Stimulated activated CD4-positive, alpha-beta T cell treated with anti-CD3 and anti-CD28 coated beads, Interleukin-15, amount 100 ng/mL, for 48 hours (primary cell): ENCODE data around the gene C1QTNF7.

Source experiments
- DNase-seq, 2 donors: peaks; one replicate each; pipeline ENCODE4 v3.0.0-alpha.2; 2020; ENCODE audit warnings: low read depth in 2 of 2

Gene C1QTNF7

DNA sequence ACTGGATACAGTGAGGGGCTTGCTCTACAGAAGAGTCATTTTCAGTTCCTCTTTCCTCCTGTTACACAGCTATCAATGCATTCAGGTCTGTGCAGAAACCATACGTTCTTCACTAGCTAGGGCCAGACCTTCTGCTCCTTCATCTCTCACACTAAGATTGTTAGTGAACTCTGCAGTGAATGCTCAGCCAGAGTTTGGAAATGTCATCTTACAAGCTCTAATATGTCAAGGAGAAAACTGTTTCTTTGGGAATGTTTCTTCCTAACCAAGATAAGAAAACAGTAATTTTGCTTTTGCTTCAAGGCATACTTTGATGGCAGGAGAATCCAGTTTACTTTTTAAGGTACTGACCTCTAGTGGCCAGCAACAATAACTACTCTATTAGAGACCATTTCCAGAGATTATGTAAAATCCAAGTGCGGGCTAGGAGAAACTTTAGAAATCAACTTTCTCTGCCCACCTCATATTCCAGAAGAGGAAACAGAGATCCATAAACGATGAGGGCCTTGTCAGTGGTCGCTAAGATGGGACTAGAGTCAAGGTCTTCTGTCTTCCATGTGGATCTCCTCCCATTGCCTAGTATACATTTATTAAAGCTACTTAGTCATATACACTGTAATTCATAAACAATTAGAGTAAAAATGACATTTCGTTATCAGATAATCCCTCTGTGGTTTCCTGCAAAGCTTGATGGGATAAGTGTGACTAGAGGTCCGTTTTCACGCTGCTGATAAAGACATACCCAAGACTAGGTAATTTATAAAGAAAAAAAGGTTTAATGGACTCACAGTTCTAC, 29.8 kb downstream of the C1QTNF7 start:
- no peak for DNase-seq

DNA sequence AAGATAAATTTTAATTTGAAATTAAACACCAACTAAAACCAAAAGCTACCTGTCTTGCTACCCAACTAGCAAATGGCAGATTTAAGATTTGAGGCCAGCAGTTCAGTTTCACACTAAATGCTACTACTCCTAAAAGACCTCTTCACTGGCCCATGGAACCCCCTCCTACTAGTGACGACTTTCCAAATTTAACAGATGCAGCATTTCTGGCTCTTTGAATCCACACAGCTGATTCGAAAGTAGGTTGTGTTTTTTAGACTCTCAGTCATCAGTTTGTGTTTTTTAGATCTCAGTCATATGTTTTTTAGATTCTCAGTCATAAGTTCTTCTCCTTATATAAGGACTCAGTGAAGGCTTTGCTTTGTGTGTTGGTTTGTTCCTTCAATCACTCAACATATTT, 30.8 kb downstream of the C1QTNF7 start:
- no peak for DNase-seq

DNA sequence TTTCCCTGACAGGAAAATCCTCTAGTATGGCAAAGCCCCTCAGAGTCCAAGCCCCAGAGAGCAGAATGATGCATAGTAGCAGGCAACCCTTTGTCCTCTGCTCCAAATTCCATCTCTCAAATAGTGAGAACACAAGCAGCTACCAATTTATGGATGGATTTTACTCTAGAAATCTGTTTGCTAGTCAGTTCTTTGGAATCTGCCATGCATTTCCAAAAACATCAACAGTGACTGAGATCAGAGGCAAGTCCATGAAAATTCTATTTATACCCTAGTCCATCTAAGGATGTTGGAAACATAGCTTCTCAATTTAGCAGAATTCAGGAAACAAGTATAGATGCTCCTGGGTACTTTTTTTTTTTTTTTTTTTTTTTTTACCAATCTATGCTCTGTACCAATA, 31.9 kb downstream of the C1QTNF7 start:
- DNase-seq: no peak

DNA sequence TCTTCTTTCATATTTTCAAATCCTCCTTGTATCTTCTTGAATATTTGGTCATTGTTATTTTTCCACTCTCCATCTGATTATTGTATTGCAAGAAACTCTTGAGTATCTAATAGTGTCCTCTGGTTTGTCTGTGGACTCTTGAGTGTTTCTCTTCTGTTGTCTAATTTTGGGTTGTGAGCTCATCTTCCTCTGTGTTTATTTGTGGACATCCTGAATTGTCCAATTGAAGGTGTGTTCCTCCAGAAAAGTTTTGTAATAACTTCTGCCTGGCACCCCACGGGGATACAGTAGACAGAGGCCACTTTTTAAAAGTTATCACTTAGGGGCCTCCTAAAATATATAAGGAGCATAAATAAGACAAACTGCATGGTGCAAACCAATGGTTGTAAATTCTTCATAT, 38.8 kb downstream of the C1QTNF7 start:
- DNase-seq: no peak

DNA sequence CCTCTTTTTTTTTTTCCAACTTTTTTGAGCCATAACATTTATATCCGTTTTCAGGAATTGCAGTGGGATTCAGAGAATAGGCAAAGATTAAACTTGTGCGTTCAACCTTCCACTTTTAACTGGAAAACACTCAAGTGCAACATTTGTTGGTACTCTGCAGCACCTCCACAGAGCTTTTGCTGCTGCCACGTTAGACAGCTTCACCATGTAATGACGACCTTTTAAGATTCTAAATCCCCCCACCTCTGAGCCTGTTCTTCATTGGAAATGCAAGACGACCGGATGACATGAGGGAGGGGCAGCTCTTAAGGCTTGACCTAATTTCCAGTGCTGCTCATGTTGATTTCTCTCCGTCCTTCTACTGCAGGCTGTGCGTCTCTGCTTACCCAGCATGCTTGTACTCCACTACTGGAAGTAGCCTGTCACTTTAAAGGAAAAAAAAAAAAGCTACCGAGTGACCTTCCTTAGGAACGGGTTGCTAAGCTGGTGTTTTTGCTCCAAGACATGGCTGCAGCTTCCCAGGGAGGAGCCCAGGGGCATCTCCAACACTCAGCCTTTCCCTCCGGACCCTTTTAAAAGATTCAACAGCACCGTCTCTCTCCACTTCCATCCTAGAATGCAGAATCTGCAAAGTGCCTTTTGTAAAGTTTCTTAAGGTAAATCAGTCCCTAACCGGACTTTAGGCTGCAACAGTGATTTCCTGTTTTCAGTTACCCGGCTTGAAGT, 41.7 kb downstream of the C1QTNF7 start, which contains the start of gene CC2D2A:
TSS of gene CC2D2A (plus strand) at position 481 of the 726 bp plus-strand sequence. CDS start 6,051 bp downstream, outside the sequence.
- no peak for DNase-seq

DNA sequence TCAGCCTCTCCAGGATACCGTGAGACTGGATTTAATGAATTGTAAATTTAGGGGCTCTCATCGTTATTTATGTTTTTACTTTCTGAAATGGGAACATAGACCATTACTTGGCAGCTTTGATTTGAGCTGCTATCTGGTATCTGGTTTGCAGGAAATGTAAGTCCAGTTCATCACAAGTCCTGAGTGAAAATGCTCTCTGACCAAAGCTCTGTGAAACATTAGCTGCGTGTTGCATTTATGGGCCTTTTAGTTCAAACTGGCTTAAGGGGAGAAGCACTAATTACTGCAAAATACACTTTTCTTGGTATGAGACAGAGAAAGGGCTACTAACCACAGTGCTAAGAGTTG, 42.3 kb downstream of the C1QTNF7 start:
- DNase-seq: no peak

DNA sequence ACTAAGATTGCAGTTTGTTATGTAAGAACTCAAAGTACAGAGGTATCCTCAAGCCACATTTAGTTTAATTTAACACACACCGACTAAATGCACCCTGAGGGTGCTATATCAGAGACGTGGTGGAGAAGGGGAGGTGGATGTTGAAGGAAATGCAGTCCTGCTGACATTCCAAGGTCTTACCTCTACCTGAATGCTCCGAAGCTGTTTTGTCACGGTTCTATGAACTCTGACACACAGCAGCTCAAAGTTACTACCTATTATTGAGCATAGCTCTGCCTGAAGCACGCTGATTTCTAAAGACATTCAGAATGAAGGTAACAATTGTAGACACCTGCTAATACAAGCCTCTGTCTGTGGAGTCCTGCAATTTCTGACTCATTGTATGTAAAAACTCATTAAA, 48.6 kb downstream of the C1QTNF7 start:
- no peak for DNase-seq

DNA sequence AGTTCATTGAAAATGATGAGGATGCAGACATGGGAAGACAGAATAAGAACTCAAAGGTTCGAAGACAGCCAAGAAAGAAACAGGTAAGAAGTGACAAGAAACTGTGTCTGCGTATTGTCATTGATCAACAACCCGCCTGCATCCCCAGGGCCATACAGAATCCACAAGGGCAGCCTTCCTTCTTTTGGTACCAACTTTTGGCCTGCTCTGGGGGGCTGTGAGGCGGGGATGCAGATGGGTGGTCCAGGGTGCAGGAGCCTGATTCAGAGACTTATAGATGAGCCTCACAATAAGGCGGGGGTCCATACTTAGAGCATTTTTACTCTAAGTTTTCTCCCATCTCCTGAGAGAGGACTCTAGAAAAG, 50.9 kb downstream of the C1QTNF7 start:
- no peak for DNase-seq

DNA sequence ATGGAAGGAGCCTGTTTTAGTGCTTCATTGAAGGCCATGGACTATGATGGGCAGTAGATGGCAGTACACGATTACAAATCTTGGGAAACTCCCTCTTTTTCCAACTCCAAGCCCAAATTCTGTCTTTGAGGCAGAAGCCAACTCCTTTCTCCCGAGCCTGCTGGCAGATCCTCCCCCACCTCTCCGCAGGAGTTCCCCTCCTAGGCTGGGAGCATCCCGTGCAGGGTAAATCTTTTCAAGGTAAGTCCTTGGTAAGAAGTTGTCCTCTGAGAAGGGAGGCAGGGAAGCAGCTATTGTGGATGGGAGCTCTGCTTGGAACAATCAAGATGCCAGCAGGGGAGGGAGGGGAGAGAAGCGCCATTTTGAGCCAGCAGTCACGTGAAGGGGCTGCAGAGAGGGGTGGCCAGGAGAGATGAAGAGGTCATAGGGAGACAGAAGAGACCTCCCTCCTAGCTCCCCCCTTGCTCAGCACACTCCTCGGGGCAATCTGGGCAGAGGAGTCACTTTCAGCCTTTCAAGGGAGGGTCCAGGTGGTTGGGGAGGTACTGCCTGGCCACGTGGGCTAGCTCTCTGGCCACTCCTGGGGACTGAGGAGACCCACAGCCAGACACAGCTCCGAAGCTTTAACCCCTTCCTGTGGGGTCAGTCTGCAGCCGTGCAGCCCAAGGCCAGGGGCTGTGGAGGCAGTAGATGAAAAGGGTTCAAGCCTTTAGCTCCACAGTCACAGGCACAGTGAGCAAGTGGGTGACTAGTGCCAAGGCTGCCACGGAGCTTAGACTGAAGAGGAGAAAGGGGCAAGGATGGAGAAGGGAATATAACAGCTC, 51.5 kb downstream of the C1QTNF7 start:
- no peak for DNase-seq

DNA sequence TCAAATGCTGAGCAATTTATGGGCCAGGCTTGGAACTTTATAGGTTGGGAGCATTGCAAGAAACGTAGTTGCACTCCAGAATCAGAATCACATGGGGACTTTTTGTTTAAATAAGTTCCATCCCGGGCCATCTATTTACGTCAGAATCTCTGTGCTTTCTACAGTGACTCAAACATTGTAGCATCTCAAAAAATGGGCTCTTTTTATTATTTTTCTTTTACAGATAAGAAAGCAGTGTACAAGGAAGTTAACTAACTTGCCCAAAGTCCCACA, 52.0 kb downstream of the C1QTNF7 start:
- DNase-seq: no peak

DNA sequence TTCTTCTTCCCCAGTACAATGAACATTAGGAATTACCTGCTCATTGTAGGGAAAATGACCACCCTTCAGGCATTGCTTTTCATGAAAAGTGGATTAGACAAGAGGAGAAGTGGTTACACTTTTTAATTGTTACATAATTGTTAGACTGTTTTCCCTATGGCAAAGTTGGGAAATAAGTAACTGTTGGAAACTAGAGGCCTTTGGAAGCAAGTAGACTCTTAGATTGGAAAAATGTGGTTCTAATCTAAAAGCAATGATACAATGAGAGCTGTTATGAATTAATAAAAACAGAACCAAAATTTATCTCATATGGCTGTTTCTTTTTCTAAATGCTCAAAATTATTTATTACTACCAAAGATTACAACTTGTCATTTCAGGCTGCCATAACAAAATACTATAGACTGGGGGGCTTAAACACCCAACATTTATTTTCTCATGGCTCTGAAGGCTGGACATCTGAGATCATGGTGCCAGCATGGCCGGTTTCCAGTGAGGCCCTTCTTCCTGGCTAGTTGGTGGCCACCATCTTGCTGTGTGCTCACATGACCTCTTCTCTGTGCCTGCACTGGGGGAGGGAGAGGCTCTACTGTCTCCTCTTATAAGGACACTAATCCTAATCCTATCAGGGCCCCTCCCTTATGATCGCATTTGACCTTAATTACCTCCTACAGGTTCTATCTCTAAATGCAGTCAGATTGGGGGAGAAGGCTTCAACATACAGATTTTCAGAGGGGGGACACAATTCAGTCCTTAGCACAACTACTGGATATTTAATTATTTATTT, 54.3 kb downstream of the C1QTNF7 start:
- DNase-seq: no peak

DNA sequence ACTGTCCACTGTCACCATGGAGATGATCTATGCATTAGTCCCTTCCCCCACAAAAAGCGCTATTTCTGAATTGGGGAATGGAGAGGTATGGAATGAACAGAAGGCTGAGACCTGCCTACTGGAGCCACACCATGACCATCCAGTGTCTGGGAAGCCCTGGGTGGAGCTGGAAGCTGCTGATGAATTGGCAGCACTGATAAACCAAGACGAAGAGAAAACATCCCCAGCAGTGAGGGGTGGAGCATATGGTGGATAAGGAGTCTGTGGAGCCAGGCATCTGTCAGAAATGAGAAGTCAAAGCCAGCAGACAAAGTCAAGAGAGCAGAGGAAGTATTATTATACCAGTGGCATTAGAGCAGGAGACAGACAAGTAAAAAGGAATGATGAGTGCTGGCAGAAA, 55.0 kb downstream of the C1QTNF7 start:
- DNase-seq: no peak

DNA sequence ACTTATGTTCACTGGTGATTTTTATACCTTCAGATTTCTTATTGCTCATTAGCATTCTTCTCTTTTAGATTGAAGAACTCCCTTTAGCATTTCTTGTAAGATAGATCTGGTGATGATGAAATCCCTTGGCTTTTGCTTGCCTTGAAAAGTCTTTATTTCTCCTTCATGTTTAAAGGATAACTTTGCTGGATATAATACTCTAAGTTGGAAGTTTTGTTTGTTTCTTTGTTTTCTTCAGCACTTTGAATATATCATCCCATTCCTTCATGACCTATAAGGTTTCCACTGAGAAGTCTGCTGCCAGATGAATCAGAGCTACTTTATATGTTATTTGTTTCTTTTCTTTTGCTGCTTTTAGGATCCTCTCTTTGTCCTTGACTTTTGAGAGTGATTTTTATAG, 60.3 kb downstream of the C1QTNF7 start:
- no peak for DNase-seq

DNA sequence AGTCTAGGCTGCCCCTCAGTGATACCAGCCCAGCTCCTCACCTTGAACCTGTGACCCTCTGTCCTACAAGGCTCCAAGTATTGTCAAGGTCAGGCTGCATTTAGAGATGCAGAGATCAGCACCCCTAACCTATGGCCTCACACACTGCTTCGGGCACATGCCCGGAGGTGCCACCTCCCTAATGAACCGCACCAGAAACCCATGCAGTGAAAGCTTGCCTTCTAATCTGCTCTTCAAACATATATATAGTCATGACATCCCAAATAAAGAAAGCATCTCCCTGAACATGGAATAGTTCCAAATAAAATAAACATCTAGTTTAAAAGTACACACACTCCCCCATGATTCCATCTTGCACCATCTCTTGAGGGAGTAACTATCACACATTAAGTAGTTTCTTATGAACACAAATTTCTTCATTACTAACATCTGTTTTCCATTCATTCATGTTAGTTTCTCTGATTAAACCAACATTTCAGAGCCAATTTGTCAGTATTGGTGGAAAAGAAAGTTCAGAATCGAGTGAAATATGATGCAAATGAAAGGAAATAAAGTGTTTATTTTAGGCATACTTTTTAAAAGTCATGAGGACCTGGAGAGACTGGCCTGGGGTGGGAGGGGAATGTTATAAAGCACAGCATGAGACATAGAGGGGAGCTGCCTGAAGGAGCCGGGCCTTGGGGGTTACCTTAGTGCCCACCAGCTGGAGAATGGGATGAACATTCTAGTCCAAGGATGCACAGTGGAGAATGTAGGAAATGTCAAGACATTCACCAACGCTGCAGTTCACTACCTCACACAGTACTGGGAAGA, 61.0 kb downstream of the C1QTNF7 start:
- DNase-seq: no peak

DNA sequence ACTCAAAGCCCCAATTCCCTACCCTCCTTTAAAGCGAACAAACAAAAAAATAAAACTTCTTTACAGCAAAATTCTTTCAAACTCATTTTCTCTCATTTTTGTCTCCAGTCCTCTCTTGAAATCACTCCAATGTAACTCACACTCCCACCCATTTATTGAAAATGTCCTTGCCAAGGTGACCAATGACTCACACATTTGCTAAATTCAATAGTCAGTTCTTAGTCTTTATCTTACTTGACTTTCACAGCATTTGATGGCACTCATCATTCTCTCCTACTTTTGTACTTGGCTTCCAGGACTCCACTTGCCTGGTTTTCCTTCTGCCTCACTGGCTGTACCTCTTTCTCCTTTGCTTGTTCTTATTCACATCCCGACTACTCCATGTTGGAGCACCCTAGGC, 61.7 kb downstream of the C1QTNF7 start:
- DNase-seq: no peak

DNA sequence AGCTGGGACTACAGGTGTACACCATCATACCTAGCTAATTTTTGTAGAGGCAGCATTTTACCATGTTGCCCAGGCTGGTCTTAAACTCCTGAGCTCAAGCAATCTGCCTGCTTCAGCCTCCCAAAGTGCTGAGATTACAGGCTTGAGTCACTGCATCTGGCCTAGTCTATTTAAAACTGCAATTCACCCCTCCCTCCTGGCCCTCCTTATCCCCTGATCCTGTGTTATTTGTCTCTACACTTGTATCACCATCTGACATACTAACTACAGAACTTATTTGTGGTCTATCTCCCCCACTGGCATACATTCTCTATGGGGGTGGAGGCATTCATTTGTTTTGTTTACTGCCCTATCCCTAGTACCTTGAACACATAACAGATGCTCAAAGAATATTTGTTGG, 65.6 kb downstream of the C1QTNF7 start:
- DNase-seq: no peak

DNA sequence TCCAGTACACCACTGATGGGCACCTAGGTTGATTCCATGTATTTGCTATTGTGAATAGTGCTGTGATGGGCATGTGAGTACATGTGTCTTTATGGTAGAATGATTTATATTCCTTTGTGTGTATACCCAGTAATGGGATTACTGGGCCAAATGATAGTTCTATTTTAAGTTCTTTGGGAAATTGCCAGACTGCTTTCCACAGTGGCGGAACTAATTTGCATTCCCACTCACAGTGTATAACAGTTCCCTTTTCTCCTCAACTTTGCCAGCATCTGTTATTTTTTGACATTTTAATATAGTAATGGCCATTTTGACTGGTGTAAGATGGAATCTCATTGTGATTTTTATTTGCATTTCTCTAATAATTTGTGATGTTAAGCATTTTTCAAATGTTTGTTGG, 67.8 kb downstream of the C1QTNF7 start:
- DNase-seq: no peak
